GM21723 (cell line): ENCODE data around the gene PAGR1.
"Not testable (repeated sequence)": the region's sequence is repeated elsewhere in the genome, so short reads cannot be mapped to it uniquely, and the experiment has no call there.

Experiments used
- ATAC-seq: cut with Tn5 transposase; IDR thresholded peaks from one replicate; pipeline ENCODE4 v1.9.1; 2021; ENCODE audit warnings: mild to moderate bottlenecking, moderate library complexity; ENCODE audit not compliant: unreplicated experiment

The PAGR1 gene

GRCh38 chr16:29811896-29812665 is 3.9 kb upstream of the PAGR1 start, which contains the start of gene PRRT2:
PRRT2 (plus strand) TSS chr16:29812193; CDS start chr16:29813055, 862 bp downstream.
- no peak for ATAC-seq

- no peak for ATAC-seq
Observed at GRCh38 chr16:29812754-29813643, 3.0 kb upstream of the PAGR1 start.

- ATAC-seq: no peak
Observed at GRCh38 chr16:29813644-29814562, 2.0 kb upstream of the PAGR1 start.

- no peak for ATAC-seq
Observed at GRCh38 chr16:29814592-29814991, 1.4 kb upstream of the PAGR1 start.

- no peak for ATAC-seq
Observed at GRCh38 chr16:29815032-29815721, 775 bp upstream of the PAGR1 start.

- peak; percentile 26 for ATAC-seq
Observed at GRCh38 chr16:29816694-29817441, 916 bp downstream of the PAGR1 start.

GRCh38 chr16:29818082-29818481 is 2.1 kb downstream of the PAGR1 start:
- no peak for ATAC-seq

GRCh38 chr16:29819506-29819905 is 3.6 kb downstream of the PAGR1 start:
- no peak for ATAC-seq

GRCh38 chr16:29820271-29820701 is 4.3 kb downstream of the PAGR1 start, which contains the start of gene MVP:
MVP (plus strand) TSS chr16:29820462; CDS start chr16:29830550, 10,088 bp downstream.
- ATAC-seq: no peak

- peak; percentile 39 for ATAC-seq
Observed at GRCh38 chr16:29820730-29821642, 5.0 kb downstream of the PAGR1 start.

GRCh38 chr16:29821643-29822115 is 5.7 kb downstream of the PAGR1 start:
- ATAC-seq: no peak

- no peak for ATAC-seq
Observed at GRCh38 chr16:29824589-29825144, 8.7 kb downstream of the PAGR1 start.

- ATAC-seq: no peak
Observed at GRCh38 chr16:29825145-29826044, 9.4 kb downstream of the PAGR1 start.

GRCh38 chr16:29826342-29826695 is 10.4 kb downstream of the PAGR1 start:
- no peak for ATAC-seq

GRCh38 chr16:29830774-29831173 is 14.8 kb downstream of the PAGR1 start:
- no peak for ATAC-seq

GRCh38 chr16:29831490-29831889 is 15.5 kb downstream of the PAGR1 start:
- ATAC-seq: no peak

- ATAC-seq: not testable (repeated sequence)
Observed at GRCh38 chr16:29833219-29833618, 17.3 kb downstream of the PAGR1 start.
